HG03060 (cell line): ENCODE data around the gene PRKCE.

Experiments
- ATAC-seq: cut with Tn5 transposase; IDR thresholded peaks from one replicate; pipeline ENCODE4 v1.9.1; 2021; ENCODE audit warnings: low read depth, moderate number of reproducible peaks; ENCODE audit not compliant: unreplicated experiment

PRKCE gene

GRCh38 chr2:46023165-46023854 is 371.8 kb downstream of the PRKCE start:
- ATAC-seq: no peak

- ATAC-seq: no peak
Observed at GRCh38 chr2:46024146-46024779, 372.8 kb downstream of the PRKCE start.

GRCh38 chr2:46025081-46025480 is 373.6 kb downstream of the PRKCE start:
- ATAC-seq: no peak

- no peak for ATAC-seq
Observed at GRCh38 chr2:46025676-46026075, 374.2 kb downstream of the PRKCE start.

GRCh38 chr2:46026431-46026830 is 375.0 kb downstream of the PRKCE start:
- ATAC-seq: no peak

GRCh38 chr2:46029332-46029811 is 377.9 kb downstream of the PRKCE start:
- ATAC-seq: no peak

GRCh38 chr2:46030330-46030729 is 378.9 kb downstream of the PRKCE start:
- no peak for ATAC-seq

- no peak for ATAC-seq
Observed at GRCh38 chr2:46032161-46032813, 380.8 kb downstream of the PRKCE start.

GRCh38 chr2:46032996-46033395 is 381.5 kb downstream of the PRKCE start:
- no peak for ATAC-seq

- ATAC-seq: no peak
Observed at GRCh38 chr2:46034535-46034934, 383.1 kb downstream of the PRKCE start.

GRCh38 chr2:46036929-46037328 is 385.5 kb downstream of the PRKCE start:
- ATAC-seq: no peak

GRCh38 chr2:46039543-46040303 is 388.2 kb downstream of the PRKCE start:
- no peak for ATAC-seq

- ATAC-seq: no peak
Observed at GRCh38 chr2:46040563-46041155, 389.2 kb downstream of the PRKCE start.

- ATAC-seq: no peak
Observed at GRCh38 chr2:46041434-46041833, 390.0 kb downstream of the PRKCE start.

GRCh38 chr2:46042207-46042637 is 390.7 kb downstream of the PRKCE start:
- ATAC-seq: no peak

- no peak for ATAC-seq
Observed at GRCh38 chr2:46042711-46043110, 391.2 kb downstream of the PRKCE start.

- no peak for ATAC-seq
Observed at GRCh38 chr2:46045888-46046287, 394.4 kb downstream of the PRKCE start.

GRCh38 chr2:46047290-46047689 is 395.8 kb downstream of the PRKCE start:
- ATAC-seq: no peak

- ATAC-seq: no peak
Observed at GRCh38 chr2:46048693-46049092, 397.2 kb downstream of the PRKCE start.

GRCh38 chr2:46050027-46050426 is 398.6 kb downstream of the PRKCE start:
- no peak for ATAC-seq

GRCh38 chr2:46050489-46050888 is 399.0 kb downstream of the PRKCE start:
- ATAC-seq: no peak
